IMR-90 (cell line): ENCODE data around the gene EFNA5. TPM values are rescaled to one million over a fixed set of nuclear protein-coding genes. Genes with fewer than 3 reads are reported as not detected.
"Not testable (repeated sequence)": the region's sequence is repeated elsewhere in the genome, so short reads cannot be mapped to it uniquely, and the experiment has no call there.

Source experiments
- ATAC-seq: fragments of 200-7000 bp; cut with Tn5 transposase; 2 replicates; pipeline ENCODE4 v1.9.1; 2020; ENCODE audit warnings: low read depth, mild to moderate bottlenecking, moderate library complexity
- BruUV-seq: library from RNA; stranded (reverse); fragments of 400-500 nt; replicated peaks from 2 replicates; lab custom pipeline; 2021; lab: Mats Ljungman, UMichigan
- CTCF ChIA-PET: fragments of 300-600 bp; formaldehyde crosslinking; extraction: SDS; loops from one replicate; lab custom pipeline; 2021; ENCODE audit warnings: antibody characterized with exemption; lab: Yijun Ruan, JAX
- POLR2A ChIA-PET: fragments of 300-600 bp; sonication (Branson Sonifier 250); formaldehyde crosslinking; loops from one replicate; lab custom pipeline; 2022; ENCODE audit warnings: antibody characterized with exemption; ENCODE audit not compliant: unreplicated experiment; lab: Charles Lee
- DNase-seq: peaks from one replicate; pipeline ENCODE4 v3.0.0; 2013
- H2AFZ ChIP-seq: replicated peaks from 2 replicates; pipeline ENCODE3; 2013; ENCODE audit warnings: low read length, mild to moderate bottlenecking; ENCODE audit not compliant: poor library complexity
- H2AK5ac ChIP-seq: 2 replicates; pipeline ENCODE4 v1.6.1; 2013; ENCODE audit warnings: low read depth, low read length, inconsistent platforms
- H2AK9ac ChIP-seq: replicated peaks from 2 replicates; pipeline ENCODE3; 2013; ENCODE audit warnings: mild to moderate bottlenecking, low read depth, low read length, moderate library complexity; ENCODE audit not compliant: poor library complexity
- H2BK120ac ChIP-seq: 2 replicates; pipeline ENCODE4 v1.6.1; 2013; ENCODE audit warnings: low read depth, low read length, inconsistent platforms
- H2BK15ac ChIP-seq: 3 replicates; pipeline ENCODE4 v1.6.1; 2013; ENCODE audit warnings: low read depth, low read length, inconsistent platforms
- H2BK20ac ChIP-seq: 2 replicates; pipeline ENCODE4 v1.6.1; 2013; ENCODE audit warnings: low read depth, mild to moderate bottlenecking, inconsistent platforms, low read length, moderate library complexity
- H2BK5ac ChIP-seq: 2 replicates; pipeline ENCODE4 v1.6.1; 2013; ENCODE audit warnings: mild to moderate bottlenecking, low read depth, low read length, inconsistent platforms; ENCODE audit not compliant: poor library complexity, severe bottlenecking
- H3K14ac ChIP-seq: replicated peaks from 2 replicates; pipeline ENCODE4 v1.6.1; 2013; ENCODE audit warnings: low read depth, low read length, inconsistent platforms
- H3K18ac ChIP-seq: 2 replicates; pipeline ENCODE4 v1.6.1; 2013; ENCODE audit warnings: low read depth, low read length, control low read depth
- H3K23ac ChIP-seq: 2 replicates; pipeline ENCODE4 v1.6.1; 2013; ENCODE audit warnings: low read depth, low read length, inconsistent platforms
- H3K27ac ChIP-seq: 2 replicates; pipeline ENCODE4 v1.5.1; 2013; ENCODE audit warnings: mild to moderate bottlenecking, control low read depth, low read length; ENCODE audit not compliant: insufficient read depth
- H3K27me3 ChIP-seq: 2 replicates; pipeline ENCODE4 v1.6.1; 2013; ENCODE audit warnings: low read length; ENCODE audit not compliant: control insufficient read depth, insufficient read depth
- H3K36me3 ChIP-seq: 2 replicates; pipeline ENCODE4 v1.6.1; 2013; ENCODE audit warnings: low read length, mixed read lengths; ENCODE audit not compliant: control insufficient read depth, insufficient read depth
- H3K4ac ChIP-seq: 2 replicates; pipeline ENCODE4 v1.6.1; 2013; ENCODE audit warnings: low read depth, low read length, inconsistent platforms
- H3K4me1 ChIP-seq: 2 replicates; pipeline ENCODE4 v1.6.1; 2013; ENCODE audit warnings: low read length, mixed read lengths; ENCODE audit not compliant: control insufficient read depth, insufficient read depth
- H3K4me2 ChIP-seq: 2 replicates; pipeline ENCODE4 v1.6.1; 2013; ENCODE audit warnings: low read depth, mild to moderate bottlenecking, control low read depth, low read length, moderate library complexity
- H3K4me3 ChIP-seq: 2 replicates; pipeline ENCODE4 v1.5.1; 2013; ENCODE audit warnings: low read depth, mild to moderate bottlenecking, control low read depth, low read length, moderate library complexity; ENCODE audit not compliant: insufficient read depth
- H3K56ac ChIP-seq: 2 replicates; pipeline ENCODE4 v1.6.1; 2013; ENCODE audit warnings: low read length, inconsistent platforms; ENCODE audit not compliant: insufficient read depth; ENCODE audit errors: extremely low read depth
- H3K79me1 ChIP-seq, 2 experiments: 2 replicates each; pipeline ENCODE4 v1.6.1; 2013; ENCODE audit warnings: low read length in 2 of 2, inconsistent platforms in 1 of 2, low read depth in 1 of 2
- H3K9ac ChIP-seq: 2 replicates; pipeline ENCODE4 v1.6.1; 2013; ENCODE audit warnings: low read depth, low read length, control low read depth
- H3K9me1 ChIP-seq: 2 replicates; pipeline ENCODE4 v1.6.1; 2013; ENCODE audit warnings: low read length, inconsistent platforms; ENCODE audit not compliant: insufficient read depth
- H3K9me3 ChIP-seq: 2 replicates; pipeline ENCODE4 v1.6.1; 2013; ENCODE audit warnings: low read length; ENCODE audit not compliant: control insufficient read depth, insufficient read depth
- H4K20me1 ChIP-seq: 2 replicates; pipeline ENCODE4 v1.6.1; 2013; ENCODE audit warnings: low read length, inconsistent platforms; ENCODE audit not compliant: insufficient read depth
- H4K5ac ChIP-seq: 2 replicates; pipeline ENCODE4 v1.6.1; 2013; ENCODE audit warnings: mild to moderate bottlenecking, low read depth, low read length, control low read depth
- H4K8ac ChIP-seq, 2 experiments: 2 replicates each; pipeline ENCODE4 v1.6.1; 2013; ENCODE audit warnings: low read depth in 2 of 2, low read length in 2 of 2, control low read depth in 1 of 2, inconsistent platforms in 1 of 2
- H4K91ac ChIP-seq: 2 replicates; pipeline ENCODE4 v1.6.1; 2013; ENCODE audit warnings: low read depth, low read length, inconsistent platforms; ENCODE audit not compliant: insufficient read depth
- BHLHE40 ChIP-seq: fragments of 150-350 bp; IDR thresholded peaks from 2 replicates; pipeline ENCODE4 v1.6.1; 2016; ENCODE audit warnings: mild to moderate bottlenecking, low read depth, low read length
- RFX5 ChIP-seq: IDR thresholded peaks from 2 replicates; pipeline ENCODE4 v1.8.0; 2012; ENCODE audit warnings: low read depth, mild to moderate bottlenecking, low read length, moderate library complexity
- WGBS, 2 experiments: methylation state at CpG; one replicate each; pipeline versions ENCODE4 v1.1.5 to v1.1.7; 2013; ENCODE audit warnings: missing lambda C conversion rate in 2 of 2; ENCODE audit not compliant: insufficient read length in 1 of 2; ENCODE audit errors: extremely low coverage in 2 of 2; 5-methylcytosine and 5-hydroxymethylcytosine counted together
- dilution Hi-C: fragments of 300-500 bp; cut with HindIII; formaldehyde crosslinking; loops from one replicate; pipeline ENCODE4 v1.14.3; 2018; ENCODE audit warnings: low sequenced_read_pairs; ENCODE audit not compliant: unreplicated experiment
- in situ Hi-C: fragments of 300-500 bp; cut with MboI; formaldehyde crosslinking; loops from 3 replicates; pipeline ENCODE4 v1.14.3; 2019; ENCODE audit warnings: low sequenced_read_pairs, inconsistent platforms, mixed read lengths
- intact Hi-C: fragments of 100-400 bp; cut with micrococcal nuclease; formaldehyde crosslinking; loops from 2 replicates; pipeline ENCODE4 v1.10.0; 2022
- polyA plus RNA-seq, 3 experiments: library from polyadenylated mRNA; depleted of rRNA; stranded (reverse); fragments of >200 nt; gene quantifications; 2 replicates each; pipeline ENCODE4 v1.2.3, GENCODE V29; 2012; ENCODE audit warnings: low replicate concordance in 1 of 3
- total RNA-seq: library from RNA; depleted of rRNA; stranded (reverse); fragments of >200 nt; gene quantifications from 2 replicates; pipeline ENCODE4 v1.2.3, GENCODE V29; 2012

EFNA5 gene
- total and polyA plus RNA-seq, 2 of the 4 experiments (the other 2 are of a cell fraction), result 1.5 to 1.6 TPM

GRCh38 chr5:107455111-107455544 lies 215.6 kb downstream of the EFNA5 start:
- intact Hi-C loops, result no loop called here
- Histone ChIP-seq H3K4me3 (no peak overlapping the region), H3K14ac (peak overlapping the region; percentile 70), H2AK5ac (peak overlapping the region; percentile 74; the same call in 1 of the 2 replicates), H3K4me2 (peak overlapping the region; percentile 12; the same call in 1 of the 2 replicates), H4K91ac (peak overlapping the region; percentile 71; the same call in 1 of the 2 replicates), H3K56ac (no peak overlapping the region), H4K8ac (peak overlapping the region; percentile 24 to 78; a peak in 1 of 4 replicates), H2BK5ac (peak overlapping the region; percentile 15), H3K27ac (no peak overlapping the region; the same call in 1 of the 2 replicates), H3K4me1 (peaks cover 8% of the 10 kb centered on the region), H3K36me3 (no peaks in the 10 kb centered on the region), H4K5ac (peak overlapping the region; percentile 49), H2BK15ac (peak overlapping the region; percentile 80; the same call in 2 of the 3 replicates), H2AK9ac (no peak overlapping the region), H3K9ac (no peak overlapping the region), H3K18ac (peak overlapping the region; percentile 59; the same call in 1 of the 2 replicates), H3K23ac (peak overlapping the region; percentile 66; the same call in 1 of the 2 replicates), H3K4ac (peak overlapping the region; percentile 55), H3K9me3 (no peaks in the 10 kb centered on the region), H3K9me1 (peaks cover 3% of the 10 kb centered on the region; the same call in 1 of the 2 replicates), H3K27me3 (no peaks in the 10 kb centered on the region), H2AFZ (no peak overlapping the region), H4K20me1 (no peaks in the 10 kb centered on the region), H2BK20ac (peak overlapping the region; percentile 87), H2BK120ac (peak overlapping the region; percentile 71; the same call in 1 of the 2 replicates), H3K79me1 (0 out of 4 replicates have a peak, but pooled peaks cover 0 to 4% of the 10 kb centered on the region in 2 experiments)
- TF ChIP-seq RFX5 (no peak), BHLHE40 (peak; percentile 33; the same call in 1 of the 2 replicates)
- ChIA-PET POLR2A (interaction anchor here (0.5 kb wide), 1 partner anchor 1781 kb away, joined by 3 read pairs; no protein-coding TSS in a partner anchor), CTCF (interaction anchor here (0.8 to 1.8 kb wide), 2 partner anchors 15 to 17 kb away, joined by 3 to 4 read pairs; no protein-coding TSS in a partner anchor)
- WGBS, 2 experiments, result no CpG with 5 or more reads among the region's 4 CpGs
- BruUV-seq, result no TSS peak
- in situ Hi-C loops, result no loop called here
- peak; percentile 39 for DNase-seq
- dilution Hi-C loops, result no loop called here
- peak; percentile 79 for ATAC-seq

- H3K4me1 ChIP-seq, result peaks cover 10% of the 10 kb centered on the region
- H4K5ac ChIP-seq, H3K9me3 ChIP-seq, H3K4me2 ChIP-seq, H3K23ac ChIP-seq, H4K20me1 ChIP-seq, H4K8ac ChIP-seq, POLR2A ChIA-PET, H3K4me3 ChIP-seq, H3K14ac ChIP-seq, H2BK20ac ChIP-seq, ATAC-seq, DNase-seq, H2BK120ac ChIP-seq, H3K56ac ChIP-seq, in situ Hi-C loops, H3K27ac ChIP-seq, H3K18ac ChIP-seq, intact Hi-C loops, H3K27me3 ChIP-seq, H2AFZ ChIP-seq, BruUV-seq, H3K79me1 ChIP-seq, H4K91ac ChIP-seq, H3K4ac ChIP-seq, H2AK9ac ChIP-seq, H2BK5ac ChIP-seq, dilution Hi-C loops, H3K36me3 ChIP-seq, H2AK5ac ChIP-seq, H3K9me1 ChIP-seq, H3K9ac ChIP-seq, H2BK15ac ChIP-seq: not testable (repeated sequence)
- WGBS, 2 experiments, result no CpG with 5 or more reads among the region's 4 CpGs
- CTCF ChIA-PET, result interaction anchor here (0.6 kb wide), 1 partner anchor 128 kb away, joined by 3 read pairs; no protein-coding TSS in a partner anchor
Observed at GRCh38 chr5:107451827-107452226, 218.9 kb downstream of the EFNA5 start.
